DND-41 (cell line): ENCODE results near the gene TMEM234.

Experiments
- ATAC-seq: fragments of 200-7000 bp; cut with Tn5 transposase; 3 replicates; pipeline ENCODE4 v1.9.1; 2021; ENCODE audit warnings: low read depth; ENCODE audit not compliant: insufficient read depth
- DNase-seq: peaks from one replicate; pipeline ENCODE4 v3.0.0-alpha.2; 2020
- H2AFZ ChIP-seq: 2 replicates; pipeline ENCODE4 v1.6.0; 2012; ENCODE audit warnings: low read depth, low read length
- H3K27ac ChIP-seq: 2 replicates; pipeline ENCODE4 v1.5.1; 2012; ENCODE audit warnings: low read length, inconsistent platforms
- H3K27me3 ChIP-seq: fragments of 200-600 bp; sonication (generic); 2 replicates; pipeline ENCODE4 v1.6.0; 2012; ENCODE audit warnings: low read length, mild to moderate bottlenecking, inconsistent platforms; ENCODE audit not compliant: insufficient read depth, poor library complexity
- H3K36me3 ChIP-seq: 2 replicates; pipeline ENCODE4 v1.5.1; 2012; ENCODE audit warnings: low read length, inconsistent platforms; ENCODE audit not compliant: insufficient read depth
- H3K4me1 ChIP-seq: 2 replicates; pipeline ENCODE4 v1.5.1; 2012; ENCODE audit warnings: mild to moderate bottlenecking, low read length; ENCODE audit not compliant: insufficient read depth
- H3K4me2 ChIP-seq: 2 replicates; pipeline ENCODE4 v1.6.0; 2012; ENCODE audit warnings: mild to moderate bottlenecking, moderate library complexity, low read length, inconsistent platforms; ENCODE audit not compliant: insufficient read depth
- H3K4me3 ChIP-seq, 2 experiments: fragments of 200-600 bp in 1 of 2; shearing (Covaris generic) in 1 of 2; 2 replicates each; pipeline ENCODE4 v1.5.1; 2012 to 2016; ENCODE audit warnings: inconsistent platforms in 2 of 2, low read length in 2 of 2, mild to moderate bottlenecking in 2 of 2, low read depth in 1 of 2, moderate library complexity in 1 of 2
- H3K79me2 ChIP-seq: 2 replicates; pipeline ENCODE4 v1.6.0; 2012; ENCODE audit warnings: low read length, inconsistent platforms; ENCODE audit not compliant: insufficient read depth
- H3K9ac ChIP-seq: 2 replicates; pipeline ENCODE4 v1.6.0; 2012; ENCODE audit warnings: low read depth, mild to moderate bottlenecking, inconsistent platforms, low read length, moderate library complexity
- H3K9me3 ChIP-seq: 2 replicates; pipeline ENCODE4 v1.5.1; 2012; ENCODE audit warnings: low read length, moderate library complexity, mild to moderate bottlenecking, inconsistent platforms; ENCODE audit not compliant: insufficient read depth, severe bottlenecking
- H4K20me1 ChIP-seq: 2 replicates; pipeline ENCODE4 v1.6.0; 2012; ENCODE audit warnings: low read length; ENCODE audit not compliant: insufficient read depth
- EZH2 ChIP-seq: IDR thresholded peaks from 3 replicates; pipeline ENCODE4 v1.6.1; 2012; ENCODE audit warnings: borderline replicate concordance, low read depth, mild to moderate bottlenecking, moderate library complexity, low read length, inconsistent platforms; ENCODE audit not compliant: severe bottlenecking
- TF ChIP-seq, protein P1 (sequence below): IDR thresholded peaks from 2 replicates; pipeline ENCODE4 v1.5.1; 2012; ENCODE audit warnings: borderline replicate concordance, low read length, moderate library complexity, mild to moderate bottlenecking; ENCODE audit not compliant: poor library complexity, severe bottlenecking; ENCODE audit errors: extremely low read depth

TMEM234 gene

DNA sequence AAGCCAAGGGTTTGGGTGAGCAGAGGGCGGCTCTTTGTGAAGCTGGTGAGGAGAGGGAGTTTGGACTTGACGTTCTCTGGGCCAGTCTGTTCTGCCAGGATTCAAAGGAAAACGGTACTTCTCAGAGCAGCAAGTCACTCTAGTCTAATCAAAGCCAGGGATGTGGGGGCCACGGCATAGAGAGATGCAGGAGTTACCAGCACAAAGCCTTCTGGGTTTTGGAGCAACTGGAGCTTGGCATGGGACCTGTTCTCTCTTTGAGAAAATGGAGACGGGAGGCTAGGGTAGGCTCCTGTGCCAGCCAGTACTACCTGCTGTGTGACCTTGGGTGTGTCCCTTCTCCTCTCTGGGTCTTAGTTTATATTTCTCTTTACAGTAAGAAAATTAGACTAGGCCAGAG, 40.6 kb downstream of the TMEM234 start:
- ATAC-seq, result no peak
- Histone ChIP-seq H3K4me1 (peaks cover 66% of the 10 kb centered on the region), H4K20me1 (peaks cover 29% of the 10 kb centered on the region), H3K4me2 (peak overlapping the region; percentile 98), H2AFZ (no peak overlapping the region), H3K36me3 (peaks cover 56% of the 10 kb centered on the region), H3K27me3 (no peaks in the 10 kb centered on the region), H3K27ac (peak overlapping the region; percentile 94), H3K9me3 (no peaks in the 10 kb centered on the region), H3K4me3 (peak overlapping the region in 1 of 2 experiments; percentile 92; a peak in 2 of 4 replicates), H3K9ac (peak overlapping the region; percentile 95; the same call in 1 of the 2 replicates), H3K79me2 (peaks cover 64% of the 10 kb centered on the region)
- DNase-seq, result no peak
- TF ChIP-seq EZH2, result no peak
- TF ChIP-seq, protein P1, sequence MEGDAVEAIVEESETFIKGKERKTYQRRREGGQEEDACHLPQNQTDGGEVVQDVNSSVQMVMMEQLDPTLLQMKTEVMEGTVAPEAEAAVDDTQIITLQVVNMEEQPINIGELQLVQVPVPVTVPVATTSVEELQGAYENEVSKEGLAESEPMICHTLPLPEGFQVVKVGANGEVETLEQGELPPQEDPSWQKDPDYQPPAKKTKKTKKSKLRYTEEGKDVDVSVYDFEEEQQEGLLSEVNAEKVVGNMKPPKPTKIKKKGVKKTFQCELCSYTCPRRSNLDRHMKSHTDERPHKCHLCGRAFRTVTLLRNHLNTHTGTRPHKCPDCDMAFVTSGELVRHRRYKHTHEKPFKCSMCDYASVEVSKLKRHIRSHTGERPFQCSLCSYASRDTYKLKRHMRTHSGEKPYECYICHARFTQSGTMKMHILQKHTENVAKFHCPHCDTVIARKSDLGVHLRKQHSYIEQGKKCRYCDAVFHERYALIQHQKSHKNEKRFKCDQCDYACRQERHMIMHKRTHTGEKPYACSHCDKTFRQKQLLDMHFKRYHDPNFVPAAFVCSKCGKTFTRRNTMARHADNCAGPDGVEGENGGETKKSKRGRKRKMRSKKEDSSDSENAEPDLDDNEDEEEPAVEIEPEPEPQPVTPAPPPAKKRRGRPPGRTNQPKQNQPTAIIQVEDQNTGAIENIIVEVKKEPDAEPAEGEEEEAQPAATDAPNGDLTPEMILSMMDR, result no peak

DNA sequence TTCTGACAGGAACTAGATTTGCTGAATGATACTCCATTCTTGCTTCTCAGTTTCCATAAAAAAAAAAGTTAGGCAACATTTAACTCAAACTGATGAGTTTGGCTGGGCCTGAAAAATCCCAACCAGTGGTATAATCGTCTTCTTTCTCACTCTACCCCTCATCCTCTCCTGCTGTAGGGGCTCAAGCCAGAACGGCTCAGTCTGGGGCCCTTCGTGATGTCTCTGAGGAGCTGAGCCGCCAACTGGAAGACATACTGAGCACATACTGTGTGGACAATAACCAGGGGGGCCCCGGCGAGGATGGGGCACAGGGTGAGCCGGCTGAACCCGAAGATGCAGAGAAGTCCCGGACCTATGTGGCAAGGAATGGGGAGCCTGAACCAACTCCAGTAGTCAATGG, 41.1 kb downstream of the TMEM234 start:
- TF ChIP-seq, protein P1, result no peak
- TF ChIP-seq EZH2, result no peak
- Histone ChIP-seq H3K9me3 (no peaks in the 10 kb centered on the region), H3K27me3 (no peaks in the 10 kb centered on the region), H3K4me1 (peaks cover 62% of the 10 kb centered on the region), H3K4me3 (peak overlapping the region; percentile 92 to 95; a peak in 3 of 4 replicates), H3K36me3 (peaks cover 51% of the 10 kb centered on the region), H3K4me2 (peak overlapping the region; percentile 98), H4K20me1 (peaks cover 24% of the 10 kb centered on the region), H3K27ac (peak overlapping the region; percentile 94), H3K79me2 (peaks cover 59% of the 10 kb centered on the region), H3K9ac (peak overlapping the region; percentile 95), H2AFZ (no peak overlapping the region)
- no peak for DNase-seq
- no peak for ATAC-seq

DNA sequence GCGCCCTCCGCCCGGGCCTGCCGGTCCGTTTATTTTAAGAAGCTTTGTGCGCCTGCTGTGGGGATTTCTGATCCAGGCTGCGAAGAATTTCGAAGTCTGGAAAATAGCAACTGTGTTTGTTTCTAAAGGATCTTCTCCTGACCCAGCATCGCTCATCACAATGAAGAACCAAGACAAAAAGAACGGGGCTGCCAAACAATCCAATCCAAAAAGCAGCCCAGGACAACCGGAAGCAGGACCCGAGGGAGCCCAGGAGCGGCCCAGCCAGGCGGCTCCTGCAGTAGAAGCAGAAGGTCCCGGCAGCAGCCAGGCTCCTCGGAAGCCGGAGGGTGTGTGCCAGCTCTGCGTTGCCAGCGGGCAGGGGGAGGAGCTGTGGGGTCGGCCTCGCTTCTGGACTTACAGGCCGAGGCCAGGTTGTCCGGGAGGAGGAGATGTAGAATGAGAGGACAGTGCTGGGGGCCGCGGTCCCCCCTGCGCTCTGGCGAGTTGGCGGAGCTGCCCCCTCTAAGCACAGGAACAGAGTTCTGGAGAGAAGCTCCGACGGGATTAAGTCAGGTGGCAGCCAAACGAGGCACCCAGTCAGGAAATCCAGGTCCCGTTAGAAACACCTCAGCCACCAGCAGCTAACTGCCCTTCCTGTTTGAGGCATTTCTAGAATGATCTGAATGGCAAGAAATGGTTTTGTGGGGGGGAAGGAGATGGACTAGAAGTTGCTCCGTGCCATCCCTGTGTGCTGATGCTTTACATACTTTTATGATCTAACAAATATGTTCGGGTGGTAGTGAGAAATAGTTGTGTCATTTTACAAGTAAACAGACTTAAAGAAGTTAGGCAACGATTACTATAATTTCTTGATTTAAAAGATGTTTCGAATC, 41.7 kb downstream of the TMEM234 start:
- Histone ChIP-seq H3K4me2 (peak overlapping the region; percentile 98), H3K27ac (peak overlapping the region; percentile 94), H3K27me3 (no peaks in the 10 kb centered on the region), H3K9ac (peak overlapping the region; percentile 95), H2AFZ (peak overlapping the region; percentile 77), H3K9me3 (no peaks in the 10 kb centered on the region), H3K36me3 (peaks cover 45% of the 10 kb centered on the region), H3K4me3 (peak overlapping the region; percentile 92 to 95), H4K20me1 (peaks cover 23% of the 10 kb centered on the region), H3K4me1 (peaks cover 56% of the 10 kb centered on the region), H3K79me2 (peaks cover 53% of the 10 kb centered on the region)
- DNase-seq, result peak; percentile 52
- TF ChIP-seq EZH2, result no peak
- ATAC-seq, result peak; percentile 38; the same call in 2 of the 3 replicates
